ENCODE results near the gene RMND5A.

Gene RMND5A

DNA sequence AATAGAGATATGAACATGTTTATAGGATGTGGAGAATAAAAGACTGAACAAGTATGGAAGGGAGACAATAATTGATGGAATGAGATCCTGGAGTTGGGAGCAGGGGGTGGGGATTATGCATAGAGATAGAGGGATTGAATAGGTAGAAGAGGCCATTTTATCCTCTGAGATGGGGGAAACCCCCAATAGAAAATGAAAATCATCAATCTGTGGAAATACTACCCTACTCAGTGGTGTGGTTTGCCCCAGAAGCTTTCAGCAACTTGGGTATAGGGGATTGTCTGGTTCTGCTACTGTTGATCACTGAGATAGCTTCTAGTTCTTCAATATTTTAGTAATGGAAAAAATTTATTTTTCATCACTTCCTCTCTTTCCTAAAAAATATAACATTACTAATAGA is 41.1 kb upstream of the RMND5A start:
- H3K4me1 ChIP-seq (ENCODE audit: control insufficient read depth, insufficient read depth, low read length), result no peaks in the 10 kb centered on the region
- no peaks in the 10 kb centered on the region for H3K36me3 ChIP-seq (ENCODE audit: control insufficient read depth in 2 of 2, insufficient read depth in 1 of 2, low read length in 2 of 2)
- no peak for TF ChIP-seq ZIC2 (tag by site-specific recombination; IDR thresholded peaks at IDR 0.05)
- TF ChIP-seq, protein P1, sequence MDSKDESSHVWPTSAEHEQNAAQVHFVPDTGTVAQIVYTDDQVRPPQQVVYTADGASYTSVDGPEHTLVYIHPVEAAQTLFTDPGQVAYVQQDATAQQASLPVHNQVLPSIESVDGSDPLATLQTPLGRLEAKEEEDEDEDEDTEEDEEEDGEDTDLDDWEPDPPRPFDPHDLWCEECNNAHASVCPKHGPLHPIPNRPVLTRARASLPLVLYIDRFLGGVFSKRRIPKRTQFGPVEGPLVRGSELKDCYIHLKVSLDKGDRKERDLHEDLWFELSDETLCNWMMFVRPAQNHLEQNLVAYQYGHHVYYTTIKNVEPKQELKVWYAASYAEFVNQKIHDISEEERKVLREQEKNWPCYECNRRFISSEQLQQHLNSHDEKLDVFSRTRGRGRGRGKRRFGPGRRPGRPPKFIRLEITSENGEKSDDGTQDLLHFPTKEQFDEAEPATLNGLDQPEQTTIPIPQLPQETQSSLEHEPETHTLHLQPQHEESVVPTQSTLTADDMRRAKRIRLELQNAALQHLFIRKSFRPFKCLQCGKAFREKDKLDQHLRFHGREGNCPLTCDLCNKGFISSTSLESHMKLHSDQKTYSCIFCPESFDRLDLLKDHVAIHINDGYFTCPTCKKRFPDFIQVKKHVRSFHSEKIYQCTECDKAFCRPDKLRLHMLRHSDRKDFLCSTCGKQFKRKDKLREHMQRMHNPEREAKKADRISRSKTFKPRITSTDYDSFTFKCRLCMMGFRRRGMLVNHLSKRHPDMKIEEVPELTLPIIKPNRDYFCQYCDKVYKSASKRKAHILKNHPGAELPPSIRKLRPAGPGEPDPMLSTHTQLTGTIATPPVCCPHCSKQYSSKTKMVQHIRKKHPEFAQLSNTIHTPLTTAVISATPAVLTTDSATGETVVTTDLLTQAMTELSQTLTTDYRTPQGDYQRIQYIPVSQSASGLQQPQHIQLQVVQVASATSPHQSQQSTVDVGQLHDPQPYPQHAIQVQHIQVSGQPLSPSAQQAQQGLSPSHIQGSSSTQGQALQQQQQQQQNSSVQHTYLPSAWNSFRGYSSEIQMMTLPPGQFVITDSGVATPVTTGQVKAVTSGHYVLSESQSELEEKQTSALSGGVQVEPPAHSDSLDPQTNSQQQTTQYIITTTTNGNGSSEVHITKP (tag by site-specific recombination; IDR thresholded peaks at IDR 0.05), result 0 out of 2 replicates have a peak, but pooled peaks have one; percentile 12
- H3K4me3 ChIP-seq (ENCODE audit: low read depth, low read length), result no peak overlapping the region
- H3K27ac ChIP-seq (ENCODE audit: extremely low read depth, low read depth, low read length), result no peak overlapping the region
- ChIA-PET POLR2A (no interaction called here), CTCF (interaction anchor here (0.6 kb wide), 1 partner anchor 19 kb away, joined by 4 read pairs; no protein-coding TSS in a partner anchor)
- no peaks in the 10 kb centered on the region for H3K9me3 ChIP-seq (ENCODE audit: control insufficient read depth, insufficient read depth, low read depth, low read length)

DNA sequence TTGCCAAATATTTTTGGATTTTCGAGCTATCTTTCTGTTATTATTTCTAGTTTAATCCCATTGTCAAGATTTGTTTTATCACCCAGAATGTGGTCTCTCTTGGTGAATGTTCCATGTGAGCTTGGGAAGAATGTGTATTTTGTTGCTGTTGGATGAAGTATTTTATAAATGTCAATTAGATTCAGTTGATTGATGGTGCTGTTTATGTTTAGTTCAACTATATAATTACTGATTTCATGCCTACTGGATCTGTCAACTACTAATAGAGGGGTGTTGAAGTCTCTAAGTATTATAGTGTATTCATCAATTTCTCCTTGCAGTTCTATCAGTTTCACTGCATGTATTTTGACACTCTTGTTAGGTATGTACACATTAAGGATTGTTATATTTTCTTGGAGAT is 34.7 kb upstream of the RMND5A start:
- Histone ChIP-seq H3K36me3 (ENCODE audit: control insufficient read depth in 2 of 2, insufficient read depth in 1 of 2, low read length in 2 of 2) (no peaks in the 10 kb centered on the region), H3K4me3 (ENCODE audit: low read depth, low read length) (no peak overlapping the region), H3K4me1 (ENCODE audit: control insufficient read depth, insufficient read depth, low read length) (no peaks in the 10 kb centered on the region), H3K27ac (ENCODE audit: extremely low read depth, low read depth, low read length) (no peak overlapping the region), H3K9me3 (ENCODE audit: control insufficient read depth, insufficient read depth, low read depth, low read length) (no peaks in the 10 kb centered on the region)
- TF ChIP-seq SP7 (tag by site-specific recombination; IDR thresholded peaks at IDR 0.05) (peak; percentile 84), ZNF571 (tag by site-specific recombination; IDR thresholded peaks at IDR 0.05) (no peak)
- POLR2A ChIA-PET, result no interaction called here
- CTCF ChIA-PET, result no interaction called here

DNA sequence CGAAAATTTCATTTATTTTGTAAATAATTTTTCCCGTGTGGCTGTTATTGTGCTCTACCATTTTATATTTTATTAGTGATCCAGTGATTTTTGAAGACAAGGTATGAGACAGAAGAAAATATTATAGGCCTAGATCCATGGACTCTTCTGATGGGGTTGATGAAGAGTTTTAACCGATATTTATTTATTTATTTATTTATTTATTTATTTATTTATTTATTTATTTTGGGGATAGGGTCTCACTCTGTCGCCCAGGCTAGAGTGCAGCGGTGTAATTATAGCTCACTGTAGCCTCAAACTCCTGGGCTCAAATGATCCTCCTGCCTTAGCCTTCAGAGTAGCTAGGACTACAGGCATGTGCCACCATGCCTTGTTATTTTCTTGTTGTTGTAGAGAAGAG is 33.6 kb upstream of the RMND5A start:
- ChIA-PET POLR2A (no interaction called here), CTCF (no interaction called here)
- Histone ChIP-seq H3K4me1 (ENCODE audit: control insufficient read depth, insufficient read depth, low read length) (no peaks in the 10 kb centered on the region), H3K4me3 (ENCODE audit: low read depth, low read length) (no peak overlapping the region), H3K9me3 (ENCODE audit: control insufficient read depth, insufficient read depth, low read depth, low read length) (no peaks in the 10 kb centered on the region), H3K27ac (ENCODE audit: extremely low read depth, low read depth, low read length) (no peak overlapping the region), H3K36me3 (ENCODE audit: control insufficient read depth in 2 of 2, insufficient read depth in 1 of 2, low read length in 2 of 2) (no peaks in the 10 kb centered on the region)
- TF ChIP-seq ZNF529 (tag by site-specific recombination; IDR thresholded peaks at IDR 0.05; ENCODE audit: insufficient replicate concordance), result no peak
- TF ChIP-seq HOXC10 (CRISPR knock-in tag; IDR thresholded peaks at IDR 0.05), result no peak
- no peak for TF ChIP-seq GFI1B (tag by site-specific recombination; IDR thresholded peaks at IDR 0.05)
- TF ChIP-seq ZNF596 (tag by site-specific recombination; IDR thresholded peaks at IDR 0.05), result no peak
- no peak for TF ChIP-seq ZNF501 (tag by site-specific recombination; IDR thresholded peaks at IDR 0.05)
- TF ChIP-seq, protein P2, sequence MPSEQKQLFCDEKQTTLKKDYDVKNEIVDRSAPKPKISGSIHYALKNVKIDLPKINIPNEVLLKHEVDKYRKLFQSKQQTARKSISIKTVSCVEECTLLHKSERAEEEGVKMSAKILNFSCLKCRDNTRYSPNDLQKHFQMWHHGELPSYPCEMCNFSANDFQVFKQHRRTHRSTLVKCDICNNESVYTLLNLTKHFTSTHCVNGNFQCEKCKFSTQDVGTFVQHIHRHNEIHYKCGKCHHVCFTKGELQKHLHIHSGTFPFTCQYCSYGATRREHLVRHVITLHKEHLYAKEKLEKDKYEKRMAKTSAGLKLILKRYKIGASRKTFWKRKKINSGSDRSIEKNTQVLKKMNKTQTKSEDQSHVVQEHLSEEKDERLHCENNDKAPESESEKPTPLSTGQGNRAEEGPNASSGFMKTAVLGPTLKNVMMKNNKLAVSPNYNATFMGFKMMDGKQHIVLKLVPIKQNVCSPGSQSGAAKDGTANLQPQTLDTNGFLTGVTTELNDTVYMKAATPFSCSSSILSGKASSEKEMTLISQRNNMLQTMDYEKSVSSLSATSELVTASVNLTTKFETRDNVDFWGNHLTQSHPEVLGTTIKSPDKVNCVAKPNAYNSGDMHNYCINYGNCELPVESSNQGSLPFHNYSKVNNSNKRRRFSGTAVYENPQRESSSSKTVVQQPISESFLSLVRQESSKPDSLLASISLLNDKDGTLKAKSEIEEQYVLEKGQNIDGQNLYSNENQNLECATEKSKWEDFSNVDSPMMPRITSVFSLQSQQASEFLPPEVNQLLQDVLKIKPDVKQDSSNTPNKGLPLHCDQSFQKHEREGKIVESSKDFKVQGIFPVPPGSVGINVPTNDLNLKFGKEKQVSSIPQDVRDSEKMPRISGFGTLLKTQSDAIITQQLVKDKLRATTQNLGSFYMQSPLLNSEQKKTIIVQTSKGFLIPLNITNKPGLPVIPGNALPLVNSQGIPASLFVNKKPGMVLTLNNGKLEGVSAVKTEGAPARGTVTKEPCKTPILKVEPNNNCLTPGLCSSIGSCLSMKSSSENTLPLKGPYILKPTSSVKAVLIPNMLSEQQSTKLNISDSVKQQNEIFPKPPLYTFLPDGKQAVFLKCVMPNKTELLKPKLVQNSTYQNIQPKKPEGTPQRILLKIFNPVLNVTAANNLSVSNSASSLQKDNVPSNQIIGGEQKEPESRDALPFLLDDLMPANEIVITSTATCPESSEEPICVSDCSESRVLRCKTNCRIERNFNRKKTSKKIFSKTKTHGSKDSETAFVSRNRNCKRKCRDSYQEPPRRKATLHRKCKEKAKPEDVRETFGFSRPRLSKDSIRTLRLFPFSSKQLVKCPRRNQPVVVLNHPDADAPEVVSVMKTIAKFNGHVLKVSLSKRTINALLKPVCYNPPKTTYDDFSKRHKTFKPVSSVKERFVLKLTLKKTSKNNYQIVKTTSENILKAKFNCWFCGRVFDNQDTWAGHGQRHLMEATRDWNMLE (tag by site-specific recombination; conservative IDR thresholded peaks at IDR 0.05; ENCODE audit: low read depth), result peak; percentile 62; the same call in 1 of the 2 replicates
- TF ChIP-seq, protein P3, sequence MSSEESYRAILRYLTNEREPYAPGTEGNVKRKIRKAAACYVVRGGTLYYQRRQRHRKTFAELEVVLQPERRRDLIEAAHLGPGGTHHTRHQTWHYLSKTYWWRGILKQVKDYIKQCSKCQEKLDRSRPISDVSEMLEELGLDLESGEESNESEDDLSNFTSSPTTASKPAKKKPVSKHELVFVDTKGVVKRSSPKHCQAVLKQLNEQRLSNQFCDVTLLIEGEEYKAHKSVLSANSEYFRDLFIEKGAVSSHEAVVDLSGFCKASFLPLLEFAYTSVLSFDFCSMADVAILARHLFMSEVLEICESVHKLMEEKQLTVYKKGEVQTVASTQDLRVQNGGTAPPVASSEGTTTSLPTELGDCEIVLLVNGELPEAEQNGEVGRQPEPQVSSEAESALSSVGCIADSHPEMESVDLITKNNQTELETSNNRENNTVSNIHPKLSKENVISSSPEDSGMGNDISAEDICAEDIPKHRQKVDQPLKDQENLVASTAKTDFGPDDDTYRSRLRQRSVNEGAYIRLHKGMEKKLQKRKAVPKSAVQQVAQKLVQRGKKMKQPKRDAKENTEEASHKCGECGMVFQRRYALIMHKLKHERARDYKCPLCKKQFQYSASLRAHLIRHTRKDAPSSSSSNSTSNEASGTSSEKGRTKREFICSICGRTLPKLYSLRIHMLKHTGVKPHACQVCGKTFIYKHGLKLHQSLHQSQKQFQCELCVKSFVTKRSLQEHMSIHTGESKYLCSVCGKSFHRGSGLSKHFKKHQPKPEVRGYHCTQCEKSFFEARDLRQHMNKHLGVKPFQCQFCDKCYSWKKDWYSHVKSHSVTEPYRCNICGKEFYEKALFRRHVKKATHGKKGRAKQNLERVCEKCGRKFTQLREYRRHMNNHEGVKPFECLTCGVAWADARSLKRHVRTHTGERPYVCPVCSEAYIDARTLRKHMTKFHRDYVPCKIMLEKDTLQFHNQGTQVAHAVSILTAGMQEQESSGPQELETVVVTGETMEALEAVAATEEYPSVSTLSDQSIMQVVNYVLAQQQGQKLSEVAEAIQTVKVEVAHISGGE (tag by site-specific recombination; conservative IDR thresholded peaks at IDR 0.05; ENCODE audit: low read depth), result peak; percentile 49
- TF ChIP-seq ZNF292 (tag by site-specific recombination; IDR thresholded peaks at IDR 0.05; ENCODE audit: borderline replicate concordance, low read depth), result 0 out of 2 replicates have a peak, but pooled peaks have one; percentile 9
- TF ChIP-seq ZNF555 (tag by site-specific recombination; conservative IDR thresholded peaks at IDR 0.05), result peak; percentile 56
- TF ChIP-seq ZNF624 (tag by site-specific recombination; IDR thresholded peaks at IDR 0.05), result no peak
- no peak for TF ChIP-seq ZNF341 (tag by site-specific recombination; IDR thresholded peaks at IDR 0.05; ENCODE audit: low read depth)
- 0 out of 2 replicates have a peak, but pooled peaks have one; percentile 8 for TF ChIP-seq ZNF121 (tag by site-specific recombination; IDR thresholded peaks at IDR 0.05)
- peak; percentile 40; the same call in 1 of the 2 replicates for TF ChIP-seq ZNF623 (tag by site-specific recombination; IDR thresholded peaks at IDR 0.05)
